Fibroblast of skin of right biceps (primary cell): ENCODE measurements around the gene FOCAD.
"Not testable (repeated sequence)": the region's sequence is repeated elsewhere in the genome, so short reads cannot be mapped to it uniquely, and the experiment has no call there.

Source experiments
- DNase-seq: peaks from one replicate; pipeline ENCODE4 v3.0.0-alpha.2; 2013

Gene FOCAD

GRCh38 chr9:20880675-20881074 lies 196.6 kb downstream of the FOCAD start:
- DNase-seq = no peak

- peak; percentile 46 for DNase-seq
Measured at GRCh38 chr9:20884985-20885593, 201.0 kb downstream of the FOCAD start.

DNA sequence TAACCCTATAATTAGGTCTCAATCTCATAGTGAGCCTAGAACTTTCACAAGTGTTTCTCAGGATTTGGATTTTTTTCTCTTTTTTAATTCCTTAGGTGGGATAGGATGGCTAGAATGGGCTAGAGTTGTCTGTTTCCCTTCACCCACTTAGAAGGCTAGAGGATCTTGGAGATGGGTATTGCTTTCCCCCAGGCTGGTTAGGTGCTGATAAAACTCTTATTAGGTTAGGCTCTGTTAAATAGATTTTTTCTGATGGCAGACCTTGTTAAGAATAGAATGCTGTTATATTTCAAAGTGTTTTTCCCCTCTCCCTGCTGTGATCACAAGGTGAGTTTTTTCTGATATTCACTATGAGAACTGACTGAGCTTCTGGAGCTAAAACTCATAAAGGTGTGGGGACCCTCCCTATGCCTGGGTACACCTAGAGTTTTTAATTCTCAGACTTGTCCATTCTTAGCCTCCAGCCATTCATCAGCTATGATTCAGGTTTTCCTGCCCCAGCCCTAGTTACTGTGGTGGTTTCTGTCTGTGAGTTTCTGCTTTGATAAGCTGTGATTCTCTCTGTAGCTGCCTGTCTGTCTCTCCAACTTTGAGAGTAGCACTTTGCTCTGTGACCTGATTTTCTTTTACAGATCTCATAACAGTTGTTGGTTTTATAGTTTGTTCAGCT lies 215.0 kb downstream of the FOCAD start:
- peak; percentile 14 for DNase-seq

DNA sequence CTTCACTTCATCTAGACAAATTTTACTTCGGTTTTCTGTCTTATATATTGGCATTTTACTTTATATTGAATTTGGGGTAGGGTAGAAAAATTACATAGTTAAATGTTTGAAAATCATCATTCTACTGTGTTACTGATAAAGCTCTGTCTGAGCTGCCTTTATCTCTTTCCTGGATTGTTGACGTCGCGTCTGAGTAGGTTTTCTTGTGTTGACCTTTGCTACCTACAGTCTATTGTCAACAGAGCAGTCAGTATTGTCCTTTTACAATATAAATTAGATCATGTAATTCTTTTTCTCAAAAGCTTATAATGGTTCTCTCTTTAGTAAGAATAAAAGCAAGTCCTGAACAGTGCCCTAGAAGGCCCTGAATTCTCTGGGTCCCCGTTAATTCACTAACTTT lies 219.2 kb downstream of the FOCAD start:
- no peak for DNase-seq

- no peak for DNase-seq
Measured at GRCh38 chr9:20904995-20905394, 220.9 kb downstream of the FOCAD start.

GRCh38 chr9:20906326-20906725 lies 222.3 kb downstream of the FOCAD start:
- DNase-seq = no peak

DNA sequence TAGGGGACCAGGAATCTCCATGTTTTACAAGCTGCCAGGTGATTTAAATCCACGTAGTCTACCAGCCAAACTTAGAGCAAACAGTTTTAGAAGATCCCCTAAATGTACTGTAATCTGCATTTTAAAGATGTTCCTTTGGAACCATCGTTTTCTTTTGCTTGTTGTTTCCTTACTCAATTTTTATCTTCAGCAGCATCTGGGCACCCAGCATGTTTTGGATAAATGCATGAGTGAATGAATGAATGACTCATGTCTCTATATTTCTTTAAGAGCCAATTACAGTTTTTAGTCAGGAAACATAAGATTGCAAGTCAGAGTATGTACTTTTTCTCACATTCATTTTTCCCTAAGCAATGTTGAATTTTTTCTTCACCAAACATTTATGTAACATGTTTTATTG lies 224.4 kb downstream of the FOCAD start:
- DNase-seq = no peak

- DNase-seq = no peak
Measured at GRCh38 chr9:20914556-20914955, 230.5 kb downstream of the FOCAD start.

- no peak for DNase-seq
Measured at GRCh38 chr9:20921362-20921761, 237.3 kb downstream of the FOCAD start.

- no peak for DNase-seq
Measured at GRCh38 chr9:20925256-20926045, 241.4 kb downstream of the FOCAD start.

DNA sequence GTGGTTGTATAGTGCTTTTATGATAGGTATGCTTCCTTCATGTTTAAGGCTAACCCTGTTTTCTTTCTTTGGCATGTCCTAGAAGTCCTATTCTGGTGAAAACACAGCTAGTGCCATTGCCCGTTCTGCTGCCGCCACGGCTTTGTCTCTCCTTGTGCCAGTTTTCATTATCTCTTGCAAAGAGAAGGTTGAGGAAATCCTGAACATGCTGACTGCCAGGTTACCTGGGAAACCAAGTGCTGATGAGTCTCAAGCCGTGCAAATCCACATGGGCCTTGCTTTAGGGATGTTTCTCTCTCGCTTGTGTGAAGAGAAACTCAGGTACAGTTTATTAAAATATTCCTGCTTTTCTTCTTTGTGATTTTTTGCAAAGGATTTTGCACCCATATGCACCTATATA lies 245.2 kb downstream of the FOCAD start:
- no peak for DNase-seq

DNA sequence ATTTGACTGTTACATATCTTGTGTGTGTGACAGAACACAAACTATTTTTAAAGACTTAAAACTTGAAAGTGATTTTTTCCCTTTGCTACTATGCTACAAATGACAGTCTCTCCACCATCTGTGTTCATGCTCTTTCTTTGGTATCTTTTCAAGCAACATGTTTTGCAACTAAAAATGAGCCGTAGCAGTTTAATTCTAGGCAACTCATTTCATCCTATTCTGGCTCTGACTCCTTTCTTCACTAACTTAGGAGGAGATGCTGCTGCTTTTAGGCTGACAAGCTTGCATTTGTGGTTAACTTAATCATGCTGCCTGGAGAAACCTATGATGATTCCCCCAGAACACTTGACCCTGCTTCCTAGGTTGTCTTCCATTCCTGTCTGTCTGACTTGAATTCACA lies 246.8 kb downstream of the FOCAD start:
- DNase-seq = no peak

DNA sequence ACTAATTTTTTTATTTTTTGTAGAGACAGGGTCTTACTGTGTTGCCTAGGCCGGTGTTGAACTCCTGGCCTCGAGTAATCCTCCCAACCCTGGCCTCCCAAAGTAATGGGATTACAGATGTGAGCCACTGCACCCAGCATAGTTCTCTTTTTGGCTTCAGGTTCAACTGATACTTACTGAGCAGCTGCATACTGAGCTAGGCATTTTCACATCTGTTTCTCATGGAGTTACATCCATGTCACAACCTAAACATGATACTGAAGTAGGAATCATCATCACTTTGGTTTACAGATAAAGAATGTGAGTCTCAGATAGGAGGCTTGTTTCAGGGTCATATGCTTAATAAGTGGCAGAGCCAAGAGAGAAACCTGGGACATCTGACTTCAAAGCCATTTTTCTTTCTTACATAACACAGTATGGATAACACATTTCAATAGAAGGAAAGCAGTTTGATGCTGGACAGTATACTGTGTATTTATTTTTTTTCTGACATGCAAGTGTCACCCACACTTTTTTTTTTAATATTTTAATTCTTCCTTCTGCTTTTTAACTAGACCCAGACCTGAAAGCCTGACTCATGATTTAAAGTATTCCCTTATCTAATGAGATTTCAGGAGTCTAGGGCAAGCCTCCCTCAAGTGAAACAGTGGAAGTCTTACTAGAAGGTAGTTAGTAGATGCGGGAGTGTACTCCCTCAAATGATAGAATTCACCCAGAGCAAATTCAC lies 256.6 kb downstream of the FOCAD start:
- no peak for DNase-seq

DNA sequence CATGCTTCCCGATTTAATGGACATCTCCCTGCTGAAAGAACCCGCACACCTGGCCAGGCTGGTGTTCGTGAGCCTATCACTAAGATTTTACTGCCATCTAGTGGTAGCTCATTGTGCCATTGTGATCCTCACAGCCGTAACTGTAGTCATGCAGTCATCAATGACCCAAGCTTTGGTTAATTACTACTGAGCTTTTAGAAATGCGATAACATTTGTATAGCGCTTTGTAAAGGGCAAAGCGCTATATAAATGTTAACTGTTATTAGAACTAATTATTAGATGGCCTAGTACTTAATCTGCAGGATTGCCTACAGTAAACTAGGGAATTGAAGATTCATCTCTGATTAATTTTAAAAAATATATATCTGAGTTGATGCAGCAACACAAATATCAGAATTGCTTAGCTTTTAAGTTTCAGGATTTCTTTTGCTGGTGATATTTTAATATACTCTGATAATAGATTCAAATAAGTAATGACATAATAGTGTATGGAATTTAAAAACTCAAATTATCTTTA lies 257.2 kb downstream of the FOCAD start:
- peak; percentile 61 for DNase-seq

- DNase-seq = no peak
Measured at GRCh38 chr9:20944507-20944906, 260.4 kb downstream of the FOCAD start.

DNA sequence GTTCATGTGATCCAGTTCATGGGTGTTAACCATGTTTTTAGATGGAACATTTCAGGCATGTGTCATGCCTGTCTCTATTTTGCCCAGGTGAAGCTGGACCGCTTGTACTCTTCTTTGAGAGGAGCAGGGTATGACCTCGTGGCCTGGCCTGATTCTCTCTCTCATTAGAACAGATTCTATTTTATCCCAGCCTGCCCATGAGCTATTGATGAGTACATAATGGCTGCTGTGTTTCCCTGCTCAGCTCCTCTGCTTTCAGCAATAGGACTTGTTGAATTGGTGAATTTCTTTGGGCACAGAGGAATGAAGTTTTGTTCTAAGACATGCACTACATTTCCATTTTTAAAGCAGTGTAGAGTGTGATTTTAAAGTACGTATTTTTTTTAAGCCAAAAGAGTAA lies 261.2 kb downstream of the FOCAD start:
- no peak for DNase-seq

GRCh38 chr9:20945856-20946255 lies 261.8 kb downstream of the FOCAD start:
- no peak for DNase-seq

DNA sequence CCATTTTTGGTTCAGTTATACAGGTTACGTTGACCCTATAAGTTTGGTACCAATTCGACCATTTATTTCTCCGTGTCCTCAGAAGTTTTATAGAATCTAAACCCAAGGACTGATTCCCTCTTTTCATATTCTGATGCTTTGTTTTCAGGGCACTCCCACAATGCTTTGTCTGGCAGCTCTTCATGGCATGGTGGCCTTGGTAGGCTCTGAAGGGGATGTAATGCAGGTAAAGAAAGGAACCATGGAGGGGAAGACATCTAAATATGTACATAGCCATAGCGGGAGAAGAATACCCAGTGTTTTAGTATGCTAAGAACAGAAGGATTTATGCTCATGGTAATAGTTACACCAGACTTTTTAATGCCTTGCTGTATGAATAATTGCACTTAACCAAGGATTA lies 264.6 kb downstream of the FOCAD start:
- no peak for DNase-seq

GRCh38 chr9:20950707-20951106 lies 266.6 kb downstream of the FOCAD start:
- DNase-seq = no peak

DNA sequence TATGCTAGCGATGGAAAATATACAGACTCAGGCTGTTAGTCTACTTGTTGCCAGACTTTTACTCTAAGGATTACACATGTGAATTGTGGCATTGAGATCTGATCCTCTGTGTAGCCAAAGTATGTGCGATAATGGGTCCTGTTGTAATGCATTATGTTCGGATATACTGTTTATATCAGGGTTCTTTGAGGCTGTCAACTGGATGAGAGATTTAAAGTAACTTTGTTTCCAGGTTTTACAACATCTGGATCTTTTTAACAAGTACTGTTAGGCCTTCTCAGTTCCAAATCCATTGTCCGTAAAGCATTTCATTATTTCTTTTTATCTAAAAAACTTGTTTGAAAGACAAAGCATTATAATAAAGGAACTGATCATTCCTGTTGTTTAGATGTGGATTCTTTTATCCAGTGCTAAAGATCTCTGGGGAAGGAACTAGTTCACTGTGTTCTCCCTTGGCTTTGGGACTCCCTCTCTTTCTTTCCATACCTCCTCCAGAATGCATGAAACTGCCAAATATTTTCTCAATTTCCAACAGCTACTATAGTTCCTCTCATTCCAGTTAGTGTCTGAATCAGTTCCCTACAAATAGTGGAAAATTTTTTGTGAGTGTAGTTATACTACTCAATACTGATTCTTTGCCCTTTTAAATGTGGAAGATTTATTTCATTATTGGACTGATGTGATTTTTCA lies 278.6 kb downstream of the FOCAD start:
- DNase-seq = no peak

- no peak for DNase-seq
Measured at GRCh38 chr9:20972684-20973083, 288.6 kb downstream of the FOCAD start.

DNA sequence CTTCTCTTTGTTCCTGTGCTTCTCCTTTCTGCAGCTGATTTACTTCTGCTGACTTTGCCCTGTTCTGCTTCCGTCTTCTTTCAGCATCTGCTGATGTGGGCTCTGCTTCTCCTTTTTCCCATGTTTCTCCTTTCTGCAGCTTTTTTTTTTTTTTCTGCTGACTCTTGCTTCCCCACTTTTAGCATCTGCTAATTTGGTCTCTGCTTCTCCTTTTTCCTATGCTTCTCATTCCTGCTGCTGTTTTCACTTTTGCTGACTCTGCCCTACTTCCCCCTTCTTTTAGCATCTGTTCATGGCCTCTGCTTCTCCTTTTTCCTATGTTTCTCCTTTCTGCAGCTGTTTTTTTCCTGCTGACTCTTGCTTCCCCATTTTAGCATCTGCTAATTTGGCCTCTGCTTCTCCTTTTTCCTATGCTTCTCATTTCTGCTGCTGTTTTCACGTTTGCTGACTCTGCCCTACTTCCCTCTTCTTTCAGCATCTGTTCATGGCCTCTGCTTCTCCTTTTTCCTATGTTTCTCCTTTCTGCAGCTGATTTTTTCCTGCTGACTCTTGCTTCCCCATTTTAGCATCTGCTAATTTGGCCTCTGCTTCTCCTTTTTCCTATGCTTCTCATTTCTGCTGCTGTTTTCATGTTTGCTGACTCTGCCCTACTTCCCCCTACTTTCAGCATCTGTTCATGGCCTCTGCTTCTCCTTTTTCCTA lies 289.3 kb downstream of the FOCAD start:
- DNase-seq = not testable (repeated sequence)
